ENCODE results near the gene PLA2G5. TPM values are rescaled to one million over a fixed set of nuclear protein-coding genes. Genes with fewer than 3 reads are reported as not detected.

PLA2G5 gene
- total and polyA plus RNA-seq, 9 of the 15 experiments (the other 6 are each of a cell fraction or from before 2014, with no cell fraction given), result not detected

- 2% methylated on average over 3 of the region's 3 CpGs for WGBS (ENCODE audit: insufficient coverage, low coverage, missing lambda C conversion rate)
- no TSS peak for BruUV-seq (replicated peaks)
- CTCF ChIA-PET (ENCODE audit: low intra/inter-chr PET ratio), result no interaction called here
- POLR2A ChIA-PET, result interaction anchor here (0.7 kb wide), 1 partner anchor 9 kb away, joined by 3 read pairs; no protein-coding TSS in a partner anchor
- Histone ChIP-seq H3K27ac (ENCODE audit: extremely low read depth, low read depth, low read length) (no peak overlapping the region), H3K4me3 (no peak overlapping the region), H3K4me1 (replicated peaks in 1 of 2; ENCODE audit: control insufficient read depth in 2 of 2, insufficient read depth in 2 of 2, low read length in 2 of 2) (no peaks in the 10 kb centered on the region), H3K9me3 (replicated peaks; ENCODE audit: control insufficient read depth, insufficient read depth, low read depth, low read length) (no peaks in the 10 kb centered on the region), H3K9me1 (ENCODE audit: control insufficient read depth, insufficient read depth, low read length) (no peaks in the 10 kb centered on the region), H3K27me3 (ENCODE audit: control insufficient read depth in 2 of 2, insufficient read depth in 2 of 2, low read length in 2 of 2) (peaks cover 3 to 42% of the 10 kb centered on the region in 2 experiments; a peak in 2 of 5 replicates), H3K4me2 (ENCODE audit: insufficient read depth, low read length) (no peak overlapping the region), H2AFZ (ENCODE audit: low read depth, low read length) (no peak overlapping the region), H3K9ac (ENCODE audit: insufficient read depth in 1 of 2, low read depth in 2 of 2, low read length in 2 of 2) (no peak overlapping the region), H4K20me1 (replicated peaks; ENCODE audit: control insufficient read depth, insufficient read depth, low read length) (no peaks in the 10 kb centered on the region), H3K79me2 (ENCODE audit: control insufficient read depth, insufficient read depth, low read length) (no peaks in the 10 kb centered on the region), H3K36me3 (ENCODE audit: control insufficient read depth, insufficient read depth, low read length) (no peaks in the 10 kb centered on the region)
- no peak for FAIRE-seq
- in situ Hi-C loops (cut with MboI) (no loop called here), intact Hi-C loops (cut with micrococcal nuclease) (no loop called here)
- ATAC-seq, result no peak
- no peak for DNase-seq (ENCODE audit: extremely low read depth in 1 of 4, low spot score in 3 of 4)
- TF ChIP-seq USF2 (CRISPR knock-in tag; IDR thresholded peaks at IDR 0.05) (peak; percentile 31; the same call in 1 of the 2 replicates), NRF1 (conservative IDR thresholded peaks at IDR 0.05 in 1 of 2, IDR thresholded peaks at IDR 0.05 in 1 of 2) (peak; percentile 69 to 72), SRSF7 (optimal IDR thresholded peaks at IDR 0.05; ENCODE audit: low read depth, low read length) (no peak)
Measured at GRCh38 chr1:20136249-20136648, 66.3 kb downstream of the PLA2G5 start.

- no peak overlapping the region for H3K4me2 ChIP-seq (ENCODE audit: insufficient read depth, low read length)
- no peaks in the 10 kb centered on the region for H3K79me2 ChIP-seq (ENCODE audit: control insufficient read depth, insufficient read depth, low read length)
- WGBS (ENCODE audit: insufficient coverage, low coverage, missing lambda C conversion rate), result 2% methylated on average over 4 of the region's 4 CpGs
- in situ Hi-C loops (cut with MboI), result no loop called here
- intact Hi-C loops (cut with micrococcal nuclease), result no loop called here
- ATAC-seq (no peak), FAIRE-seq (no peak), DNase-seq (ENCODE audit: extremely low read depth in 1 of 4, low spot score in 3 of 4) (no peak)
- H3K9me1 ChIP-seq (ENCODE audit: control insufficient read depth, insufficient read depth, low read length), result no peaks in the 10 kb centered on the region
- BruUV-seq (replicated peaks), result no TSS peak
- H4K20me1 ChIP-seq (replicated peaks; ENCODE audit: control insufficient read depth, insufficient read depth, low read length), result no peaks in the 10 kb centered on the region
- no peaks in the 10 kb centered on the region for H3K36me3 ChIP-seq (ENCODE audit: control insufficient read depth, insufficient read depth, low read length)
- H3K27me3 ChIP-seq (ENCODE audit: control insufficient read depth in 2 of 2, insufficient read depth in 2 of 2, low read length in 2 of 2), result peaks cover 5 to 50% of the 10 kb centered on the region in 2 experiments; a peak in 2 of 5 replicates
- ChIA-PET CTCF (ENCODE audit: low intra/inter-chr PET ratio) (no interaction called here), POLR2A (no interaction called here)
- H3K4me3 ChIP-seq, result no peak overlapping the region
- H3K9me3 ChIP-seq (replicated peaks; ENCODE audit: control insufficient read depth, insufficient read depth, low read depth, low read length), result no peaks in the 10 kb centered on the region
- no peak overlapping the region for H3K27ac ChIP-seq (ENCODE audit: extremely low read depth, low read depth, low read length)
- H3K9ac ChIP-seq (ENCODE audit: insufficient read depth in 1 of 2, low read depth in 2 of 2, low read length in 2 of 2), result no peak overlapping the region
- no peaks in the 10 kb centered on the region for H3K4me1 ChIP-seq (replicated peaks in 1 of 2; ENCODE audit: control insufficient read depth in 2 of 2, insufficient read depth in 2 of 2, low read length in 2 of 2)
- H2AFZ ChIP-seq (ENCODE audit: low read depth, low read length), result no peak overlapping the region
- TF ChIP-seq KDM5B (IDR thresholded peaks at IDR 0.05; ENCODE audit: insufficient replicate concordance, low read depth, low read length) (no peak), ETV6 (IDR thresholded peaks at IDR 0.05; ENCODE audit: borderline replicate concordance in 1 of 2, low read depth in 2 of 2, low read length in 1 of 2) (no peak), ETV6 (CRISPR knock-in tag; IDR thresholded peaks at IDR 0.05; ENCODE audit: borderline replicate concordance) (no peak), MTF1 (CRISPR knock-in tag; IDR thresholded peaks at IDR 0.05; ENCODE audit: borderline replicate concordance) (no peak), ATF2 (CRISPR knock-in tag; IDR thresholded peaks at IDR 0.05) (no peak), ZNF639 (CRISPR knock-in tag; conservative IDR thresholded peaks at IDR 0.05 in 1 of 2, IDR thresholded peaks at IDR 0.05 in 1 of 2) (no peak), FOXA3 (CRISPR knock-in tag; conservative IDR thresholded peaks at IDR 0.05 in 1 of 2, IDR thresholded peaks at IDR 0.05 in 1 of 2) (no peak)
Measured at GRCh38 chr1:20137055-20137454, 67.1 kb downstream of the PLA2G5 start.

Measured in K562 (cell line).